SU-DHL-6 (cell line): ENCODE measurements around the gene FPR2.
"Not testable (repeated sequence)": the region's sequence is repeated elsewhere in the genome, so short reads cannot be mapped to it uniquely, and the experiment has no call there.

Experiments used
- H2AFZ ChIP-seq: fragments of 200-600 bp; sonication (generic); 2 replicates; pipeline ENCODE4 v1.6.1; 2014; ENCODE audit warnings: low read depth, mild to moderate bottlenecking, moderate library complexity, mixed read lengths, antibody characterized with exemption, low read length; ENCODE audit not compliant: severe bottlenecking
- H3F3A ChIP-seq: fragments of 200-600 bp; shearing (Covaris generic); 2 replicates; pipeline ENCODE4 v1.6.0; 2016; ENCODE audit warnings: antibody characterized with exemption, mild to moderate bottlenecking; ENCODE audit not compliant: insufficient read depth
- H3K27ac ChIP-seq: fragments of 200-600 bp; sonication (generic); 2 replicates; pipeline ENCODE4 v1.5.1; 2016; ENCODE audit warnings: low read depth, mild to moderate bottlenecking, low read length, moderate library complexity, mixed read lengths
- H3K27me3 ChIP-seq: fragments of 200-600 bp; sonication (generic), shearing (Covaris generic); 2 replicates; pipeline ENCODE4 v1.6.0; 2014; ENCODE audit warnings: mild to moderate bottlenecking, low read length
- H3K36me3 ChIP-seq: fragments of 200-600 bp; sonication (generic); 2 replicates; pipeline ENCODE4 v1.6.1; 2014; ENCODE audit warnings: mild to moderate bottlenecking, low read length, mixed read lengths
- H3K4me2 ChIP-seq: fragments of 300-600, 200-600 bp; shearing (Covaris generic), sonication (generic); 2 replicates; pipeline ENCODE4 v1.6.0; 2014; ENCODE audit warnings: low read length, low read depth, mild to moderate bottlenecking; ENCODE audit not compliant: poor library complexity, severe bottlenecking
- H3K4me3 ChIP-seq: fragments of 200-600 bp; sonication (generic); 2 replicates; pipeline ENCODE4 v1.5.1; 2014; ENCODE audit warnings: antibody characterized with exemption, low read length, mild to moderate bottlenecking, mixed read lengths; ENCODE audit not compliant: insufficient read depth, poor library complexity, severe bottlenecking
- H3K79me2 ChIP-seq: fragments of 200-600 bp; sonication (generic); 2 replicates; pipeline ENCODE4 v1.6.1; 2014; ENCODE audit warnings: mild to moderate bottlenecking, low read length, moderate library complexity; ENCODE audit not compliant: insufficient read depth
- H3K9ac ChIP-seq: fragments of 200-600 bp; sonication (generic); 2 replicates; pipeline ENCODE4 v1.7.0; 2014; ENCODE audit warnings: mild to moderate bottlenecking, low read length
- H3K9me2 ChIP-seq: fragments of 200-600 bp; sonication (generic); replicated peaks from 2 replicates; pipeline ENCODE4 v1.6.1; 2014; ENCODE audit warnings: low read length; ENCODE audit not compliant: insufficient read depth
- H3K9me3 ChIP-seq: fragments of 200-600 bp; sonication (generic); 2 replicates; pipeline ENCODE4 v1.6.1; 2014; ENCODE audit warnings: low read length, mixed read lengths; ENCODE audit not compliant: insufficient read depth
- H4K20me1 ChIP-seq: fragments of 200-600 bp; sonication (generic); 2 replicates; pipeline ENCODE4 v1.6.1; 2014; ENCODE audit warnings: low read depth, mild to moderate bottlenecking, antibody characterized with exemption, low read length, moderate library complexity, mixed read lengths
- CTCF ChIP-seq: fragments of 200-600 bp; sonication (generic); IDR thresholded peaks from one replicate; pipeline ENCODE4 v1.5.1; 2017; ENCODE audit warnings: antibody characterized with exemption, mild to moderate bottlenecking, low read length, moderate library complexity; ENCODE audit not compliant: insufficient read depth, poor library complexity, severe bottlenecking
- EZH2phosphoT487 ChIP-seq: fragments of 200-600 bp; sonication (generic), shearing (Covaris generic); conservative IDR thresholded peaks from 2 replicates; pipeline ENCODE4 v1.6.1; 2018; ENCODE audit warnings: mild to moderate bottlenecking, antibody characterized with exemption, low read length, moderate library complexity, mixed read lengths

Gene FPR2

GRCh38 chr19:51735759-51736449, 25.1 kb upstream of the FPR2 start:
- Histone ChIP-seq H3K4me2 (no peak overlapping the region), H3F3A (no peaks in the 10 kb centered on the region), H4K20me1 (no peaks in the 10 kb centered on the region), H2AFZ (no peak overlapping the region), H3K4me3 (no peak overlapping the region), H3K27ac (no peak overlapping the region), H3K36me3 (no peaks in the 10 kb centered on the region), H3K9me3 (no peaks in the 10 kb centered on the region), H3K9ac (no peak overlapping the region), H3K27me3 (no peaks in the 10 kb centered on the region), H3K79me2 (no peaks in the 10 kb centered on the region), H3K9me2 (no peaks in the 10 kb centered on the region)
- TF ChIP-seq EZH2phosphoT487 (no peak), CTCF (no peak)

- H4K20me1 ChIP-seq: no peaks in the 10 kb centered on the region
These were observed 23.6 kb upstream of the FPR2 start for GRCh38 chr19:51737389-51737788.

GRCh38 chr19:51737924-51738323, 23.1 kb upstream of the FPR2 start:
- Histone ChIP-seq H3K4me2 (no peak overlapping the region), H3K9me2 (no peaks in the 10 kb centered on the region), H3F3A (no peaks in the 10 kb centered on the region), H3K27ac (no peak overlapping the region), H2AFZ (no peak overlapping the region), H3K4me3 (no peak overlapping the region), H3K9ac (no peak overlapping the region), H3K79me2 (no peaks in the 10 kb centered on the region), H4K20me1 (no peaks in the 10 kb centered on the region), H3K36me3 (no peaks in the 10 kb centered on the region), H3K9me3 (no peaks in the 10 kb centered on the region), H3K27me3 (no peaks in the 10 kb centered on the region)
- TF ChIP-seq CTCF: no peak

More at GRCh38 chr19:51737389-51737788, 23.6 kb upstream of the FPR2 start:
- Histone ChIP-seq H3K27me3 (no peaks in the 10 kb centered on the region), H3K4me3 (no peak overlapping the region), H3K9me3 (no peaks in the 10 kb centered on the region), H3K36me3 (no peaks in the 10 kb centered on the region), H3K9me2 (no peaks in the 10 kb centered on the region), H3K4me2 (no peak overlapping the region), H2AFZ (no peak overlapping the region), H3F3A (no peaks in the 10 kb centered on the region), H3K79me2 (no peaks in the 10 kb centered on the region), H3K27ac (no peak overlapping the region), H3K9ac (no peak overlapping the region)
- no peak for TF ChIP-seq EZH2phosphoT487

- not testable (repeated sequence) for H4K20me1 ChIP-seq, H3K27me3 ChIP-seq, H2AFZ ChIP-seq, H3K9ac ChIP-seq, H3K4me3 ChIP-seq, H3F3A ChIP-seq, H3K79me2 ChIP-seq, H3K4me2 ChIP-seq, H3K27ac ChIP-seq, H3K9me3 ChIP-seq, H3K36me3 ChIP-seq, H3K9me2 ChIP-seq
These were observed 22.5 kb upstream of the FPR2 start for GRCh38 chr19:51738523-51738922.
